SU-DHL-6 (cell line): Measurements from ENCODE around the gene KASH5.

Source experiments
- EZH2phosphoT487 ChIP-seq: fragments of 200-600 bp; sonication (generic), shearing (Covaris generic); conservative IDR thresholded peaks from 2 replicates; pipeline ENCODE4 v1.6.1; 2018; ENCODE audit warnings: mild to moderate bottlenecking, antibody characterized with exemption, low read length, moderate library complexity, mixed read lengths
- TF ChIP-seq, protein P1 (sequence below): fragments of 200-600 bp; sonication (generic); IDR thresholded peaks from one replicate; pipeline ENCODE4 v1.5.1; 2017; ENCODE audit warnings: antibody characterized with exemption, mild to moderate bottlenecking, low read length, moderate library complexity; ENCODE audit not compliant: insufficient read depth, poor library complexity, severe bottlenecking

DNA sequence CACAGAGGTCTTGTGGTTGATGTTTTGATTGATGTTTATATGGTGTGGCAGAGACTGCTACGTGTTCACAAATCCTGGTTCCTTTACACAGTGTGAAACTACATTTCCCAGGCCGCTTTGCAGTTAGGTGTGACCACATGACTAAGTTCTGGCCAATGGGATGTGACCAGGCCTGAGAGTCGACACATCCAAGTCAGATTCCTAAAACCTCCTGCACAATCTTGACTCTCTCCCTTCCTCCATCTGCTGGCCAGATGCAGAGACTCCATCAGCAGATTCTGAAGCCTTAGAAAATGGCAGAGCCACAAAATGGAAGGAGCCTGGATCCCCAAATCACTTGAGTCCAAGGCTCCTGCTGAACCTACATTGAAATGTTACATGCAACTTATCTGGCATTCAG is 40.2 kb upstream of the KASH5 start:
- TF ChIP-seq, protein P1, sequence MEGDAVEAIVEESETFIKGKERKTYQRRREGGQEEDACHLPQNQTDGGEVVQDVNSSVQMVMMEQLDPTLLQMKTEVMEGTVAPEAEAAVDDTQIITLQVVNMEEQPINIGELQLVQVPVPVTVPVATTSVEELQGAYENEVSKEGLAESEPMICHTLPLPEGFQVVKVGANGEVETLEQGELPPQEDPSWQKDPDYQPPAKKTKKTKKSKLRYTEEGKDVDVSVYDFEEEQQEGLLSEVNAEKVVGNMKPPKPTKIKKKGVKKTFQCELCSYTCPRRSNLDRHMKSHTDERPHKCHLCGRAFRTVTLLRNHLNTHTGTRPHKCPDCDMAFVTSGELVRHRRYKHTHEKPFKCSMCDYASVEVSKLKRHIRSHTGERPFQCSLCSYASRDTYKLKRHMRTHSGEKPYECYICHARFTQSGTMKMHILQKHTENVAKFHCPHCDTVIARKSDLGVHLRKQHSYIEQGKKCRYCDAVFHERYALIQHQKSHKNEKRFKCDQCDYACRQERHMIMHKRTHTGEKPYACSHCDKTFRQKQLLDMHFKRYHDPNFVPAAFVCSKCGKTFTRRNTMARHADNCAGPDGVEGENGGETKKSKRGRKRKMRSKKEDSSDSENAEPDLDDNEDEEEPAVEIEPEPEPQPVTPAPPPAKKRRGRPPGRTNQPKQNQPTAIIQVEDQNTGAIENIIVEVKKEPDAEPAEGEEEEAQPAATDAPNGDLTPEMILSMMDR = no peak
- TF ChIP-seq EZH2phosphoT487 = no peak
